ENCODE measurements around the gene KLK2.
"Not testable (repeated sequence)": the region's sequence is repeated elsewhere in the genome, so short reads cannot be mapped to it uniquely, and the experiment has no call there.

KLK2 gene

DNA sequence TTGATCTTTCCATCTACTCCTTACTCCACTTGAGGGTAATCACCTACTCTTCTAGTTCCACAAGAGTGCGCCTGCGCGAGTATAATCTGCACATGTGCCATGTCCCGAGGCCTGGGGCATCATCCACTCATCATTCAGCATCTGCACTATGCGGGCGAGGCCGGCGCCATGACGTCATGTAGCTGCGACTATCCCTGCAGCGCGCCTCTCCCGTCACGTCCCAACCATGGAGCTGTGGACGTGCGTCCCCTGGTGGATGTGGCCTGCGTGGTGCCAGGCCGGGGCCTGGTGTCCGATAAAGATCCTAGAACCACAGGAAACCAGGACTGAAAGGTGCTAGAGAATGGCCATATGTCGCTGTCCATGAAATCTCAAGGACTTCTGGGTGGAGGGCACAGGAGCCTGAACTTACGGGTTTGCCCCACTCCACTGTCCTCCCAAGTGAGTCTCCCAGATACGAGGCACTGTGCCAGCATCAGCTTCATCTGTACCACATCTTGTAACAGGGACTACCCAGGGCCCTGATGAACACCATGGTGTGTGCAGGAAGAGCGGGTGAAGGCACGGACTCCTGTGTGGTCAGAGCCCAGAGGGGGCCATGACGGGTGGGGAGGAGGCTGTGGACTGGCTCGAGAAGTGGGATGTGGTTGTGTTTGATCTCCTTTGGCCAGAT lies 2.7 kb upstream of the KLK2 start:
- H3K9me3 Mint-ChIP-seq, result no peaks in the 10 kb centered on the region
- no peak overlapping the region for H3K27ac Mint-ChIP-seq
- H3K36me3 Mint-ChIP-seq, result no peaks in the 10 kb centered on the region
- peak in 1 of 2 donors; percentile 53 for DNase-seq (ENCODE audit: low spot score in 2 of 2)
- no peaks in the 10 kb centered on the region for H3K4me1 Mint-ChIP-seq
- ATAC-seq, result peak; percentile 31
- H3K4me3 Mint-ChIP-seq, result no peak overlapping the region

DNA sequence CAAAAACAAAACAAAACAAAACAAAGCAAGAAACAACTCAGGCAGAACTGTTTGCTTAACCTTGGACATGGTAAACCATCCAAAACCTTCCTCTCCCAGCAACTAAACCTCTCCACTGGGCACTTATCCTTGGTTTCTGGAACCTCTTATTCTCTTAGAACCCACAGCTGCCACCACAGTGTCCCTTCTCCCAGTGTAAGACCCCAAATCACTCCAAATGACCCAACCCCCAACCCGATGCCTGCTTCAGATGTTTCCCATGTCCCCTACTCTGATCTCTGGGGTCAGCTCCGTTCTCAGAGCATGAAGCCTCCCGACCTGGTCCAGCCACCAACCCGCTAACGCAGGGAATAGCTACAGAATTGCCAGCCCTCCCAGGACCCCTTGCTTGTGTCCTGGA lies 972 bp downstream of the KLK2 start:
- Mint-ChIP-seq H3K9me3 (no peaks in the 10 kb centered on the region), H3K36me3 (no peaks in the 10 kb centered on the region), H3K27ac (no peak overlapping the region), H3K4me3 (no peak overlapping the region), H3K4me1 (no peaks in the 10 kb centered on the region)
- DNase-seq (ENCODE audit: low spot score in 2 of 2), result no peak
- no peak for ATAC-seq

DNA sequence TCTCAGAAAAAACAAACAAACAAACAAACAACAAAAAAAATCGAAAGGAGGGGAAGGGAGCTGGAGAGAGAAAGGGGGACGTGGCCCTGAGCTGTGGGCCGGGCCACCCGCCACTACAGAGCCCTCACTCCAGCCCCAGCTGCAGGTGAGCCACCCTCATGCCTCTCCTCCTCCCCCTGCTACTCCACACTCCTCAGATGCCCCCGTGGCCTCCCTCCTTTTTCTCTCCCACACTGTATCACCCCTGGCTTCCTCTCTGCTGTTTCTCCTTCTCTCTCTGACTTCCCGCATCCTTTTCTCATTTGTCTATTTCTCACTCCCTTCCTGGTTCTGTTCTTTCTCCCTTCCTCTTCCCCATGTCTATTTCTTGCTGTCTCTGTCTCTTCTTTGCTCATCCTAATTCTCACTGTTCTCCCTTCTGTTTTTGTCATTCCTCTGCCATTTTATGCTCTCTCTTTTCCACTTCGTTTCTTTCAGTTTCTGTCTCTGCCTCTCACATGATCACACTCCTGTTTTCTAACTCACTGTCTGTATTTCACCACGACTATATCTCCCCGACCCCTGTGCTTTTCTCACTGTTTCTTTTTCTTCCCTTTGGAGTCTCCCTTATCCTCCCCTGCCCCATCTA lies 2.7 kb downstream of the KLK2 start:
- ATAC-seq, result no peak

DNA sequence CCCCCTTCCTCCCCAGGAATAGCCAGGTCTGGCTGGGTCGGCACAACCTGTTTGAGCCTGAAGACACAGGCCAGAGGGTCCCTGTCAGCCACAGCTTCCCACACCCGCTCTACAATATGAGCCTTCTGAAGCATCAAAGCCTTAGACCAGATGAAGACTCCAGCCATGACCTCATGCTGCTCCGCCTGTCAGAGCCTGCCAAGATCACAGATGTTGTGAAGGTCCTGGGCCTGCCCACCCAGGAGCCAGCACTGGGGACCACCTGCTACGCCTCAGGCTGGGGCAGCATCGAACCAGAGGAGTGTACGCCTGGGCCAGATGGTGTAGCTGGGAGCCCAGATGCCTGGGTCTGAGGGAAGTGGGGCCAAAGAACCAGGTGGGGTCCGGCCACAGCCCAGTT lies 3.2 kb downstream of the KLK2 start:
- Mint-ChIP-seq H3K27ac (no peak overlapping the region), H3K4me1 (no peaks in the 10 kb centered on the region), H3K36me3 (no peaks in the 10 kb centered on the region), H3K9me3 (no peaks in the 10 kb centered on the region), H3K4me3 (no peak overlapping the region)
- ATAC-seq (no peak), DNase-seq (ENCODE audit: low spot score in 2 of 2) (no peak)

More for the DNA sequence above, 2.7 kb downstream of the KLK2 start:
- Mint-ChIP-seq H3K4me1 (no peaks in the 10 kb centered on the region), H3K27ac (no peak overlapping the region), H3K9me3 (no peaks in the 10 kb centered on the region), H3K36me3 (no peaks in the 10 kb centered on the region), H3K4me3 (no peak overlapping the region)
- no peak for DNase-seq (ENCODE audit: low spot score in 2 of 2)

DNA sequence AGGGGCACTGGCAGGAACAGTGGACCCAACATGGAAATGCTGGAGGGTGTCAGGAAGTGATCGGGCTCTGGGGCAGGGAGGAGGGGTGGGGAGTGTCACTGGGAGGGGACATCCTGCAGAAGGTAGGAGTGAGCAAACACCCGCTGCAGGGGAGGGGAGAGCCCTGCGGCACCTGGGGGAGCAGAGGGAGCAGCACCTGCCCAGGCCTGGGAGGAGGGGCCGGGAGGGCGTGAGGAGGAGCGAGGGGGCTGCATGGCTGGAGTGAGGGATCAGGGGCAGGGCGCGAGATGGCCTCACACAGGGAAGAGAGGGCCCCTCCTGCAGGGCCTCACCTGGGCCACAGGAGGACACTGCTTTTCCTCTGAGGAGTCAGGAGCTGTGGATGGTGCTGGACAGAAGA lies 4.1 kb downstream of the KLK2 start:
- H3K9me3 Mint-ChIP-seq, result no peaks in the 10 kb centered on the region
- ATAC-seq (no peak), DNase-seq (ENCODE audit: low spot score in 2 of 2) (no peak)
- no peak overlapping the region for H3K4me3 Mint-ChIP-seq
- H3K27ac Mint-ChIP-seq, result no peak overlapping the region
- H3K36me3 Mint-ChIP-seq, result no peaks in the 10 kb centered on the region
- no peaks in the 10 kb centered on the region for H3K4me1 Mint-ChIP-seq

DNA sequence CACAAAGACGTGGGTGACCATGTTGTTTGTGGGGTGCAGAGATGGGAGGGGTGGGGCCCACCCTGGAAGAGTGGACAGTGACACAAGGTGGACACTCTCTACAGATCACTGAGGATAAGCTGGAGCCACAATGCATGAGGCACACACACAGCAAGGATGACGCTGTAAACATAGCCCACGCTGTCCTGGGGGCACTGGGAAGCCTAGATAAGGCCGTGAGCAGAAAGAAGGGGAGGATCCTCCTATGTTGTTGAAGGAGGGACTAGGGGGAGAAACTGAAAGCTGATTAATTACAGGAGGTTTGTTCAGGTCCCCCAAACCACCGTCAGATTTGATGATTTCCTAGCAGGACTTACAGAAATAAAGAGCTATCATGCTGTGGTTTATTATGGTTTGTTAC lies 5.6 kb downstream of the KLK2 start:
- no peaks in the 10 kb centered on the region for H3K9me3 Mint-ChIP-seq
- H3K36me3 Mint-ChIP-seq, result peaks cover 3% of the 10 kb centered on the region
- no peaks in the 10 kb centered on the region for H3K4me1 Mint-ChIP-seq
- DNase-seq (ENCODE audit: low spot score in 2 of 2) (no peak), ATAC-seq (no peak)
- H3K27ac Mint-ChIP-seq, result no peak overlapping the region
- H3K4me3 Mint-ChIP-seq, result no peak overlapping the region

DNA sequence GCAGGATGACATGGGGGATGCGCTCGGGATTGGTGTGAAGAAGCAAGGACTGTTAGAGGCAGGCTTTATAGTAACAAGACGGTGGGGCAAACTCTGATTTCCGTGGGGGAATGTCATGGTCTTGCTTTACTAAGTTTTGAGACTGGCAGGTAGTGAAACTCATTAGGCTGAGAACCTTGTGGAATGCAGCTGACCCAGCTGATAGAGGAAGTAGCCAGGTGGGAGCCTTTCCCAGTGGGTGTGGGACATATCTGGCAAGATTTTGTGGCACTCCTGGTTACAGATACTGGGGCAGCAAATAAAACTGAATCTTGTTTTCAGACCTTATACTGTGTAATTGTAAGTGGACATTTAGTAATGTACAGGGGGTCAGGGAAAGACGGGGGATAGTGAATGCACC lies 7.0 kb downstream of the KLK2 start:
- DNase-seq (ENCODE audit: low spot score in 2 of 2) (no peak), ATAC-seq (no peak)
- H3K9me3 Mint-ChIP-seq, result no peaks in the 10 kb centered on the region
- H3K27ac Mint-ChIP-seq, result no peak overlapping the region
- peaks cover 5% of the 10 kb centered on the region for H3K36me3 Mint-ChIP-seq
- H3K4me3 Mint-ChIP-seq, result no peak overlapping the region
- no peaks in the 10 kb centered on the region for H3K4me1 Mint-ChIP-seq

DNA sequence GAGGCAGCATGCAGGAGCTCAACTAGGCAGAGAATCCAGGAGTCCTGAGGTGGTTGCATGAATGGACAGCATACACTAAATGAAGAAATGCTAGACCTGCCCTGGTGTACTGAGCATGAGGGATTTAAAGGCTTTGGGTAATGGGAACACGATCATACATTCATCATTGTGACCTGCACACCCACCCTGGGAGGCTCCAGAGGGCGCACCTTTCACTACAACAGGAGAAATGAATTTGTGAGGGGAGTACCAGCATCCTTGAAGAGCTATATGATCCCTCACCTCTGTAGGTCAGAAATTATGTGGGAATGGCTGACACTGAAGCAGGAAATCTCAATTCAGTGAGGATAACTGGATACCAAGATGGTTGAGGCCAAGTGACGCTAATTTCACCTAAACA lies 8.9 kb downstream of the KLK2 start:
- no peak for ATAC-seq
- Mint-ChIP-seq H3K4me3 (no peak overlapping the region), H3K9me3 (no peaks in the 10 kb centered on the region), H3K4me1 (no peaks in the 10 kb centered on the region), H3K27ac (no peak overlapping the region), H3K36me3 (peaks cover 5% of the 10 kb centered on the region)
- no peak for DNase-seq (ENCODE audit: low spot score in 2 of 2)

DNA sequence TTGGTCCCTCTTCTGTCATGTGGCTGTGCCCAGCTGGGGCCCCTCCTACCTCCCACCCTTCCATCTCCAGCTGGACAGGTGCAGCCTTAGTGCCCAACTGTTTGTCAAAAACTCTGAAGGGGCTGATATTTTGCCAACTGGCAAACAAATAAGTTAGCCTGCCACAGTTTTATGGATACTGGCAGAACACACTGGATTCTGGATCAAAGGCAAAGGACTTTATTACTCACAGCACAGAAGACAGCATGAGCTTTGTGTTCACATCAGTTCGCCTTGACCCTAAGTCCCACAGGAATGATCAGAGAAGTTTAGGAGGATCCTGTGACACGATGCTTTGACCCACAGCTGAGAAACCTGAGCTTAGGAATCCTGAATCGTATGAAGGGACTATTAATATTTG lies 16.4 kb downstream of the KLK2 start:
- no peak for DNase-seq (ENCODE audit: low spot score in 2 of 2)
- H3K27ac Mint-ChIP-seq, result no peak overlapping the region
- no peak for ATAC-seq
- no peaks in the 10 kb centered on the region for H3K9me3 Mint-ChIP-seq
- no peaks in the 10 kb centered on the region for H3K36me3 Mint-ChIP-seq
- no peaks in the 10 kb centered on the region for H3K4me1 Mint-ChIP-seq
- H3K4me3 Mint-ChIP-seq, result no peak overlapping the region

DNA sequence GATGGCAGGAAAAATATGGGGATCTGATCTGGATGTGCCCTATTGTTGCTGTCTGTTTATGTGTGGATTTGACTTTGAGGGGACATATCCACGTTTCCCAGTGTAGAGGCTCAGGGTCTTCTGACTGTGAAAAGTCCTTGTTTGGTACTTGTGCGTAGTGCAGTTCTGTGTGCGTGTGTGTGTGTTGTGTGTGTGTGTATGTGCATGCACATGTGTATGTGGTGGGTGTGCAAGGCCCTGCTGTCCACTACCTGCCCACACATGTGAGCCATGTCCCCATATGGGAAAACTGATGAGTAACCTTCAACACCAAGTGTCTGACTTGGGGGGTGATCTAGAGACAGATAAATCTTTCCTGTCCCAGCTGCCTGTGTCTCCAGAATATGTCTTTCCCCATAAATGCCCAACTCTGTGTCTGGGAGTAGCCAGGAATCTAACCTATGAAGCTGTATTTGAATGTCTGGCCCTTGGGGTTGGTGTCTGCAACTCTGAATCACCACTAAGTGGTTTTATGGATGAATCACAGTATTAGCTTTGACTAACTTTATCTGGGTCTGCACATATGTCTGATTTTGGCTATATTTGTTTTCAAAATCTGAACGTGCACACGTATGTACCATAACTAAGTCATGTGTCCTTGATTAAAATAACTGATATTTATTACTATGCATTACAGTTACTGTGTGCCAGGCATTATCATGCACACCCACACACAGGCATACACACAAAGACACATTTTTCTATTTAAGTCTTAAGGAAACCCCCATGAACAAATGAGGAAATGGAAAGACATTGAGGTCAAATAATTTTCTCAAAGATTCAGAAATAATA lies 17.4 kb downstream of the KLK2 start:
- Mint-ChIP-seq H3K27ac (no peak overlapping the region), H3K9me3 (no peaks in the 10 kb centered on the region), H3K36me3 (no peaks in the 10 kb centered on the region), H3K4me3 (no peak overlapping the region), H3K4me1 (no peaks in the 10 kb centered on the region)
- peak; percentile 47 for ATAC-seq
- DNase-seq (ENCODE audit: low spot score in 2 of 2), result no peak

DNA sequence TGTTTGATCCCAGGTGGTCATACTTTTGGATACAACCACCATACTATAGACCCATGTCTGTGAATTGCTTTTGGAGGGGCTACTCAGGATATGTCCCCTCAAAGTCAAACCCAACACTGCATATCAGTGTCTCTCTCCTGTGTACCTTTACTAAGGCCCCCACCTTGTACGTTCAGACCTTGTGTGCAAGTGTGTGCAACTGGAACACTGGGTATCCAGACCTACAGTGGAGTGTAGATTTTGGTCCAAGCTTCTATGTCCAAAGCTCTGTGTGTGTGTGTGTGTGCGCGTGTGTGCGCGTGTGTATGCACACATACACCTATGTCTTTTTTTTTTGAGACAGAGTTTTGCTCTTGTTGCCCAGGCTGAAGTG lies 18.0 kb downstream of the KLK2 start:
- Mint-ChIP-seq H3K4me1 (no peaks in the 10 kb centered on the region), H3K27ac (no peak overlapping the region), H3K9me3 (no peaks in the 10 kb centered on the region), H3K4me3 (no peak overlapping the region), H3K36me3 (no peaks in the 10 kb centered on the region)
- DNase-seq (ENCODE audit: low spot score in 2 of 2) (no peak), ATAC-seq (no peak)

DNA sequence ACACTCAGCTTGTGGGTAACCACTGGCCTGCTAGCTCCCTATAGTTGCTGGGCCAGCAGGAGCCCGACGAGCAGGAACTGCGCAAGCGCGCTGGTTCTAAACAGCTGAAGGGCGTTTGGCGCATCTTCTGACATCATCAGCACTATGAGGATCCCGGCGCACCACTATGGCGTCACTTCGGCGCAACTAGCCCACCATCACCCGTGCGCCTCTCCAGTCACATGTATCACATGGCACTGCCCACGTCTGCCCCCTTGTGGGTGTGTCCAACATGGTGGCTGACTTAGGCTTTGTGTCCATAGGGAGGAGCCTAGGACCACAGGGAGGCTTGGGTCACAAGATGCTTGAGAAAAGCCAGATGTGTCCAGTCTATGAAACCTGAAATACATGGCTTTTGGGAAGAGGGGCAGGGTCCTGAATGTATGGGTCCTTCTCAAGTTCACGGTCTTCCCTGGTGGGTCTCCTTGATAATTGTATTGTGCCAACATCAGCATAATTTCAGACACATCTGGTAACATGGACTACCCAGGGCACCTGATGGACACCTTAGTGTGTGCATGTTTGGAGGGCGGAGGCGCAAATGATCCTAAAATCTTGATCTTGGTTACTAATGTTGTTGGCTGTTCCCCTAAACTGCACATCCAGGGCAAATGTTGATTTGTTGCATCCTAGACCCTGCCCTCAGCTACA lies 20.0 kb downstream of the KLK2 start:
- no peaks in the 10 kb centered on the region for H3K4me1 Mint-ChIP-seq
- ATAC-seq, result no peak
- DNase-seq (ENCODE audit: low spot score in 2 of 2), result no peak
- H3K4me3 Mint-ChIP-seq, result no peak overlapping the region
- H3K36me3 Mint-ChIP-seq, result no peaks in the 10 kb centered on the region
- no peaks in the 10 kb centered on the region for H3K9me3 Mint-ChIP-seq
- no peak overlapping the region for H3K27ac Mint-ChIP-seq

DNA sequence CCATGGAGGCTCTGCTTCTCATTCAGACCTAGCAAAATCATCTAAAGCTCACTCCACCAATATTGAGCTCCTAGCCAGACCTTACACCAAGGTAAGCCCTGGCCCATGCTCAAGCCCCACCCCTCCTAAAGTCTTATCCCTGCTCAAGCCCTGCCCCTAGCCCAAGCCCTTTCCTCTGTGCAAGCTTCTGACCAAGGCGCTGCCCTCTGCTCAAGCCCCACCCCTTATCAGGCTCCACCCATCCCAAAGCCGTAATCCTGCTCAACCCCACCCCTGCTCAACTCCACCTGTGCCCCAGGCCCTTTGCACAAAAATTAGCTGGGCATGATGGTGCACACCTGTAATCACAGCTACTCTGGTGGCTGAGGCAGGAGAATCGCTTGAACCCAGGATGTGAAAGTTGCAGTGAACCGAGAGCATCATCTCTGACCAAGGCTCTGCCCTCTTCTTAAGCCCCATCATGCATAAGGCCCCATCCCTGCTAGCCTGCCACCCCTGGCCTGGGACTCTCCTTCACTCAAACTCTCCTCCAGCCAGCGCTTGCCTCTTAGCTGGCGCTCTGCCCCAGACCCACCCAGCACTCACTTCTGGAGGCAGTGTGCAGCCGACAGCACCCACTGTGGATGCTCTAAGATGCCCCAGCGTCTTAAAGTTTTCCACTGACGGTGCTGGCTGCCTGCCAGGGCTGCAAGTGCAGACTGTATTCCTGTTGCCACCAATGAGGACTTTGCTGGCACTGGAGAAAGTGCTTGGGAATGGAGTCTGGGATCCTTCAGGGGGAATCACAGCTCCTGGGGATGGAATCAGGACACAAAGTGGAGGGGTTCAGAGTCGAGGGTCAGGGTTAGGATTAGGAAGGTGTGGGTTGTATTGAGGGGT lies 21.5 kb downstream of the KLK2 start:
- ATAC-seq, result no peak
- DNase-seq (ENCODE audit: low spot score in 2 of 2), result no peak
- Mint-ChIP-seq H3K9me3 (no peaks in the 10 kb centered on the region), H3K4me3 (no peak overlapping the region), H3K36me3 (no peaks in the 10 kb centered on the region), H3K27ac (no peak overlapping the region), H3K4me1 (no peaks in the 10 kb centered on the region)

DNA sequence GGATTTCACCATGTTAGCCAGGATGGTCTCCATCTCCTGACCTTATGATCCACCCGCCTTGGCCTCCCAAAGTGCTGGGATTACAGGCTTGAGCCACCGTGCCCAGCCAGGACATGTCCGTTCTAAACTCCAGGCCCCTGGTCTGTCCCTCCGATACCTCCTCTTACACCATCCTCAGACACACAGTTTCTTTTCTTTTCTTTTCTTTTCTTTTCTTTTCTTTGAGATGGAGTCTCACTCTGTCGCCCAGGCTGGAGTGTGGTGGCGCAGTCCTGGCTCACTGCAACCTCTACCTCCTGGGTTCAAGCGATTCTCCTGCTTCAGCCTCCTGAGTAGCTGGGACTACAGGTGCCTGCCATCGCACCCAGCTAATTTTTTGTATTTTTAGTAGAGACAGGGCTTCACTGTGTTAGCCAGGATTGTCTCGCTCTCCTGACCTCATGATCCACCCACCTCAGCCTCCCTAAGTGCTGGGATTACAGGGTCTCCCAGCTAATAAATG lies 22.9 kb downstream of the KLK2 start:
- H3K27ac Mint-ChIP-seq; H3K4me1 Mint-ChIP-seq; H3K9me3 Mint-ChIP-seq; ATAC-seq; DNase-seq (ENCODE audit: low spot score in 2 of 2); H3K4me3 Mint-ChIP-seq; H3K36me3 Mint-ChIP-seq: not testable (repeated sequence)

Measured in stimulated activated effector memory CD8-positive, alpha-beta T cell treated with anti-CD3 and anti-CD28 coated beads, Interleukin-12 subunit alpha, Interleukin-12 subunit beta, amount 100 ng/mL, for 72 hours (primary cell).